ENCODE results near the gene KCNMA1. TPM values are rescaled to one million over a fixed set of nuclear protein-coding genes. Genes with fewer than 3 reads are reported as not detected.

KCNMA1 gene
- total and polyA plus RNA-seq, 2 donors from 2014 or later = 4.2 to 8.9 TPM

- H3K9me3 ChIP-seq (ENCODE audit: control insufficient read depth in 2 of 3, insufficient read depth in 1 of 3, low read length in 3 of 3) = no peaks in the 10 kb centered on the region
- TF ChIP-seq, protein P1, sequence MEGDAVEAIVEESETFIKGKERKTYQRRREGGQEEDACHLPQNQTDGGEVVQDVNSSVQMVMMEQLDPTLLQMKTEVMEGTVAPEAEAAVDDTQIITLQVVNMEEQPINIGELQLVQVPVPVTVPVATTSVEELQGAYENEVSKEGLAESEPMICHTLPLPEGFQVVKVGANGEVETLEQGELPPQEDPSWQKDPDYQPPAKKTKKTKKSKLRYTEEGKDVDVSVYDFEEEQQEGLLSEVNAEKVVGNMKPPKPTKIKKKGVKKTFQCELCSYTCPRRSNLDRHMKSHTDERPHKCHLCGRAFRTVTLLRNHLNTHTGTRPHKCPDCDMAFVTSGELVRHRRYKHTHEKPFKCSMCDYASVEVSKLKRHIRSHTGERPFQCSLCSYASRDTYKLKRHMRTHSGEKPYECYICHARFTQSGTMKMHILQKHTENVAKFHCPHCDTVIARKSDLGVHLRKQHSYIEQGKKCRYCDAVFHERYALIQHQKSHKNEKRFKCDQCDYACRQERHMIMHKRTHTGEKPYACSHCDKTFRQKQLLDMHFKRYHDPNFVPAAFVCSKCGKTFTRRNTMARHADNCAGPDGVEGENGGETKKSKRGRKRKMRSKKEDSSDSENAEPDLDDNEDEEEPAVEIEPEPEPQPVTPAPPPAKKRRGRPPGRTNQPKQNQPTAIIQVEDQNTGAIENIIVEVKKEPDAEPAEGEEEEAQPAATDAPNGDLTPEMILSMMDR (IDR thresholded peaks at IDR 0.05; ENCODE audit: borderline replicate concordance, extremely low read depth, insufficient read depth) = no peak
- no peaks in the 10 kb centered on the region for H3K4me1 ChIP-seq (ENCODE audit: control insufficient read depth in 2 of 3, insufficient read depth in 2 of 3, low read depth in 1 of 3, low read length in 3 of 3)
- H3K27ac ChIP-seq (ENCODE audit: low read depth in 2 of 2, low read length in 2 of 2) = no peak overlapping the region
- no peaks in the 10 kb centered on the region for H3K27me3 ChIP-seq (ENCODE audit: control insufficient read depth, insufficient read depth, low read length)
- H3K9ac ChIP-seq (ENCODE audit: low read length in 3 of 3) = no peak overlapping the region
- FAIRE-seq (no peak), DNase-seq (peak in 1 of 5 donors; percentile 55)
- no peak overlapping the region for H3K4me3 ChIP-seq (ENCODE audit: low read length in 3 of 3)
- no peaks in the 10 kb centered on the region for H3K36me3 ChIP-seq (ENCODE audit: control insufficient read depth in 2 of 3, insufficient read depth in 3 of 3, low read length in 3 of 3)
- intact Hi-C loops (cut with DNase I) = no loop called here
These were observed 219.6 kb downstream of the KCNMA1 start for GRCh38 chr10:77417806-77418640.

DNA sequence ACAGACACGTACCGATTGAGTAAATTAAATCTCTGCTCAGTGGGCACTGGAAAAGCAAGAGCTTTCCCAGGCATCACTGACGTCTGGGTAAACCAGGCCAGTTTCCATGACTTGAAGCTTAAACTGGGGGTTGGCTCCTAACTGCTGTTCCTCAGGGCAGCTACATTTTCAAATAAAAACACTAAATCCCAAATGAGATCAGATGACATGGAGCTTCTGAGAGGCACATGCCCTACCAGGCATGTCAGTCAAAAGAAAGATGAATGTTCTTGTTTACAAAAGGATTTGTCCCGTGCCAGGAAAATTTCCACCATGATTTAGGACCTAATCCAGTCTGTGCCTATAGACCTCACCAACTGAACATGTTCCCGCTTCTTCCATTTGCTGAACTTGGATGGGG lies 220.2 kb downstream of the KCNMA1 start:
- TF ChIP-seq, protein P1 (IDR thresholded peaks at IDR 0.05; ENCODE audit: borderline replicate concordance, extremely low read depth, insufficient read depth) = no peak
- H3K36me3 ChIP-seq (ENCODE audit: control insufficient read depth in 2 of 3, insufficient read depth in 3 of 3, low read length in 3 of 3) = no peaks in the 10 kb centered on the region
- no peak overlapping the region for H3K27ac ChIP-seq (ENCODE audit: low read depth in 2 of 2, low read length in 2 of 2)
- H3K27me3 ChIP-seq (ENCODE audit: control insufficient read depth, insufficient read depth, low read length) = no peaks in the 10 kb centered on the region
- H3K9ac ChIP-seq (ENCODE audit: low read length in 3 of 3) = no peak overlapping the region
- H3K4me3 ChIP-seq (ENCODE audit: low read length in 3 of 3) = no peak overlapping the region
- no peaks in the 10 kb centered on the region for H3K9me3 ChIP-seq (ENCODE audit: control insufficient read depth in 2 of 3, insufficient read depth in 1 of 3, low read length in 3 of 3)
- DNase-seq (no peak), FAIRE-seq (no peak)
- no peaks in the 10 kb centered on the region for H3K4me1 ChIP-seq (ENCODE audit: control insufficient read depth in 2 of 3, insufficient read depth in 2 of 3, low read depth in 1 of 3, low read length in 3 of 3)
- intact Hi-C loops (cut with DNase I) = no loop called here

- Histone ChIP-seq H3K9me3 (ENCODE audit: control insufficient read depth in 2 of 3, insufficient read depth in 1 of 3, low read length in 3 of 3) (no peaks in the 10 kb centered on the region), H3K36me3 (ENCODE audit: control insufficient read depth in 2 of 3, insufficient read depth in 3 of 3, low read length in 3 of 3) (no peaks in the 10 kb centered on the region), H3K4me1 (ENCODE audit: control insufficient read depth in 2 of 3, insufficient read depth in 2 of 3, low read depth in 1 of 3, low read length in 3 of 3) (no peaks in the 10 kb centered on the region), H3K9ac (ENCODE audit: low read length in 3 of 3) (no peak overlapping the region), H3K4me3 (ENCODE audit: low read length in 3 of 3) (no peak overlapping the region), H3K27me3 (ENCODE audit: control insufficient read depth, insufficient read depth, low read length) (no peaks in the 10 kb centered on the region), H3K27ac (ENCODE audit: low read depth in 2 of 2, low read length in 2 of 2) (no peak overlapping the region)
- no peak for FAIRE-seq
- peak in 3 of 5 donors; percentile 39 to 60 (median 44) for DNase-seq
- TF ChIP-seq, protein P1 (IDR thresholded peaks at IDR 0.05; ENCODE audit: borderline replicate concordance, extremely low read depth, insufficient read depth) = no peak
- intact Hi-C loops (cut with DNase I) = no loop called here
These were observed 221.1 kb downstream of the KCNMA1 start for GRCh38 chr10:77416311-77417135.

All from kidney (tissue), 14 donors.